Epithelial cell of esophagus (primary cell): ENCODE measurements around the gene POP4.

Experiments used
- DNase-seq: peaks from one replicate; pipeline ENCODE4 v3.0.0; 2010; ENCODE audit warnings: low read depth
- H3K4me3 ChIP-seq: 2 replicates; pipeline ENCODE4 v1.5.1; 2011; ENCODE audit warnings: mild to moderate bottlenecking, low read length, control low read depth
- CTCF ChIP-seq: IDR thresholded peaks from 2 replicates; pipeline ENCODE4 v1.5.1; 2011; ENCODE audit warnings: low read depth, mild to moderate bottlenecking, low read length, control low read depth, inconsistent platforms; ENCODE audit not compliant: insufficient read depth; ENCODE audit errors: missing control alignments

The POP4 gene

GRCh38 chr19:29563486-29564101, 42.5 kb upstream of the POP4 start:
- H3K4me3 ChIP-seq, result no peak overlapping the region
- no peak for DNase-seq
- no peak for TF ChIP-seq CTCF

DNA sequence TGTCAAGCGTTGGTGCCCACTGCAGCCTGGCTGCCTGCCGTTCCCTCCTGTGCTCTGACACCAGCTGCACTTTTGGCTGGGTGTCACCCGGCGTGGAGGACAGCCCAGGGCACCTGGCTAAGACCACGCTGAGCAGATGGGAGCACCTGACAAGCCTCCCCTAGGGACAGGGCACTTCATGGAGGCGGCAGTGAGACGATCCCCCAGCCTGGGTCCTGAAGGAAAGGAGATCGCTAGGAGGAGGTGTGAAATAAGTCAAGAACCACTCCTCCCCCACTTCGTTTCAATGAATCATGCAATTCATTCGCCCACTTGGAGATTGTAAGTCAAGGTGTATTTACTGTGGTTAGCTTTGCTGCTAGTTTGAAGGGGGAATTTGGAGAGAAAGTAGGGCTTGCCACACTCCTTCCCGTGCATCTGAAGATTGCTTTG, 41.5 kb upstream of the POP4 start:
- TF ChIP-seq CTCF, result no peak
- no peak overlapping the region for H3K4me3 ChIP-seq
- no peak for DNase-seq

- no peak for TF ChIP-seq CTCF
- no peak for DNase-seq
- no peak overlapping the region for H3K4me3 ChIP-seq
Observed at GRCh38 chr19:29565171-29565570, 40.9 kb upstream of the POP4 start.

DNA sequence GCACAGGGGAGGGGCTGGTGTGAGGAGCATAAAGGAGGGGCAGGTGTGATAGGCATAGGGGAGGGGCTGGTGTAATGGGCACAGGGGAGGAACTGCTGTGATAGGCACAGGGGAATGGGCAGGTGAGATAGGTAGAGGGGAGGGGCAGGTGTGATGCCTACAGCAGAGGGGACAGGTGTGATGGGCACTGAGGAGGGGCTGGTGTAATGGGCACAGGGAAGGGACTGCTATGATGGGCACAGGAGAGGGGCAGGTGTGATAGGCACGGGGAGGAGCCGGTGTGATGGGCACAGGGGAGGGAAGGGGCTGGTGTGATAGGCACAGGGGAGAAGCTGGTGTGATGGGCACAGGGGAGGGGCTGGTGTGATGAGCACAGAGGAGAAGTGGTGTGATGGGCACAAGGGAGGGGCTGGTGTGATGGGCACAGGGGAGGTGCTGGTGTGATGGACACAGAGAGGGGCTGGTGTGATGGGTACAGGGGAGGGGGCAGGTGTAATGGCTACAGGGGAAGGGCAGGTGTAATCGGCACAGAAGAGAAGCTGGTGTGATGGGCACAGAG, 39.5 kb upstream of the POP4 start:
- no peak for DNase-seq
- TF ChIP-seq CTCF, result no peak
- no peak overlapping the region for H3K4me3 ChIP-seq

- TF ChIP-seq CTCF, result no peak
- no peak overlapping the region for H3K4me3 ChIP-seq
- no peak for DNase-seq
Observed at GRCh38 chr19:29567366-29567915, 38.6 kb upstream of the POP4 start.

DNA sequence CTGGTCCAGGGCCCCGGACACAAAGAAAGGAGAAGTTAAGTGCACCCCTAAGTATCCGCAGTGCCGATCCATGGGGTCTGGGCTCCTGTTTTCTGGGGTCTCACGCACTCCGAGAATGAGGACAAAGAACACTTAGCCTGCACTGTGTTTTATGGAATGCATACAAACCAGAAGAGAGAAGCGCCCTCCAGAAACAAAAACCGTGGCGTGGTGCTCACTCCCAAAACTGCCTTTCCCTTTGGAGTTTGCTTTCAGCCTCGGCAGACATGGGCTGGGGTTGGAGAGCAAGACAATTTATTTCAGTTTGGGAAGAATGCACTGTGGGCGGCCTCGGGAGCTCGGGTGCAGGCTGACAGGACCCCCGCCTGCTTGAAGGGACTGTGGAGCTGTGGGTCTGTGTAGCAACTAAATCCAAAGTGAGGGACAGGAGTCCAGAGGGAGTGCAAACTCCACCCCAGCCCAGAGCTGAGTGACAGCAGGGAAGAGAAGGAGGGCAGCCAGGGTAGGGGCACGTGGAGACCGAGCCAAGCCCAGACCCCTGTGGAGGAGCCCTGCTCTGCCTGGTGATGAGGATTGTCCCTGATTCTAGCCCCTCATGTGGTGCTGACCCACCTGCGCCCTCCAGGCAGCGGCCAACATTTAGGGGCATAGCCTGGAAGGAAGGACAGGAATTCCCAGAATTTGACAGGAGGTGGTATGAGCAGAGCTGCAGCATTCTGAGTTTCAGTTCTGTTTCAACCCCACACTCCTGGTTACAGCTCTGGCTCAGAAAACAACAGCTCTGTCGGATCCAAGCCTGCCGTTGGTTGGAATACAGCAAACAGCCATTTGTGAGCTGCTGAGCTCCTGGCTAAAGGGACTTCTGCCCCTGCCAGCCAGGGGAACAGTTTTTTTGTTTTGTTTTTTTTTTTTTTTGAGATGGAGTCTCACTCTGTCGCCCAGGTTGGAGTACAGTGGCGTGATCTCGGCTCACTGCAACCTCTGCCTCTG, 37.8 kb upstream of the POP4 start:
- H3K4me3 ChIP-seq, result no peak overlapping the region
- no peak for DNase-seq
- no peak for TF ChIP-seq CTCF
